KMS-11 (cell line): ENCODE results near the gene MSI2.

ENCODE experiments used
- H2AFZ ChIP-seq: fragments of 200-600 bp; sonication (generic); 2 replicates; pipeline ENCODE4 v1.6.1; 2016; ENCODE audit warnings: antibody characterized with exemption, mixed run types, low read depth
- H3K27ac ChIP-seq: fragments of 200-600 bp; sonication (generic); 2 replicates; pipeline ENCODE4 v1.6.1; 2016; ENCODE audit warnings: mild to moderate bottlenecking, mixed run types
- H3K27me3 ChIP-seq: fragments of 200-600 bp; sonication (generic); 2 replicates; pipeline ENCODE4 v1.6.1; 2017; ENCODE audit warnings: mild to moderate bottlenecking, low read depth, mixed run types, moderate library complexity; ENCODE audit not compliant: insufficient read depth
- H3K36me3 ChIP-seq: fragments of 200-600 bp; sonication (generic); 2 replicates; pipeline ENCODE4 v1.6.1; 2017; ENCODE audit warnings: mild to moderate bottlenecking, mixed run types; ENCODE audit not compliant: insufficient read depth
- H3K4me1 ChIP-seq: fragments of 200-600 bp; sonication (generic); 2 replicates; pipeline ENCODE4 v1.6.1; 2016; ENCODE audit warnings: mild to moderate bottlenecking, low read depth, mixed run types; ENCODE audit not compliant: poor library complexity, severe bottlenecking
- H3K4me2 ChIP-seq: fragments of 200-600 bp; sonication (generic); 2 replicates; pipeline ENCODE4 v1.7.0; 2016; ENCODE audit warnings: mild to moderate bottlenecking, mixed run types
- H3K4me3 ChIP-seq: fragments of 200-600 bp; sonication (generic); IDR thresholded peaks from 2 replicates; pipeline ENCODE4 v1.6.1; 2017; ENCODE audit warnings: low read depth, low read length, mixed read lengths; ENCODE audit not compliant: insufficient read depth
- H3K79me2 ChIP-seq: fragments of 200-600 bp; sonication (generic); 2 replicates; pipeline ENCODE4 v1.6.1; 2016; ENCODE audit warnings: low read depth, mixed run types; ENCODE audit not compliant: insufficient read depth
- H3K9ac ChIP-seq: fragments of 200-600 bp; sonication (generic); 2 replicates; pipeline ENCODE4 v1.6.1; 2016; ENCODE audit warnings: mild to moderate bottlenecking, mixed run types
- H4K20me1 ChIP-seq: fragments of 200-600 bp; sonication (generic); 2 replicates; pipeline ENCODE4 v1.6.1; 2016; ENCODE audit warnings: mild to moderate bottlenecking, mixed run types; ENCODE audit not compliant: insufficient read depth
- TF ChIP-seq, protein P1 (sequence below): fragments of 200-600 bp; sonication (generic); conservative IDR thresholded peaks from 2 replicates; pipeline ENCODE4 v1.6.1; 2017; ENCODE audit warnings: low read depth, mild to moderate bottlenecking, antibody characterized with exemption, low read length, moderate library complexity, mixed read lengths

MSI2 gene

DNA sequence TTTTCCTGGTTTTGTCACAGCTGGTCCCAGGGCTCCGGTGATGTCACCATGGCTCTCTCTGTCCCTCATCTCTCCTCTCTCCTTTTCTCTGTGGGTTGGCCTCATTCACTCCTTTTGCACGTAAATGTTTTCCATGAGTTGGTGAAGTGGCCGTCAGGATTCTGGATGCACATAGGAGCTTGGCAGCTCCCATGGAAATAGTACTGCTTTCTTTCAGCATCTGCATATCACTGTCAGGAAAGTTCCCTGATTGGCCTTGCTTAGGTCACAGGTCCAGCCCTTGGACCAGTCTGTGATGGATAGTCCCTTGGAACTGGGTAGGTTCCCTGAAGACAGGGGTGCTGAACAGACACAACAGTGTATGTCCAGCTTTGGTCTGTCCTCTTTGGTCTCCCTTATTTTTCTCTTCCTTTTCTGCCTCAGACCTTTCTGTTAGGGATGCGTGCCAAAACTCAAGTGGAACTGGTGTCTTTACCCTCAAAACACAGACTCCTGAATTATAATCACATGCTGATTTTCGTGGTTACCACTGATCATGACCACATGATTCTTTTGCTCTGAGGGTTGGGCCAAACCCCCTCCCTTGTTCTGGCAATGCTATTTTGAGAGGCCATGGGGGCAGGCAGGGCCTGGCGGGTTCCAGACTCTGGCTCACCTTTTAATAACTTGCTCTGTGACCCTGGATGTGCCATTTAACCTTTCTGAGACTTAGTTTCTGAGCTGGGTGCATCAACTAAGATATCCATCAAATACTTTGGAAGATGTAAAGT, 99.0 kb downstream of the MSI2 start:
- no peaks in the 10 kb centered on the region for H3K27me3 ChIP-seq
- H3K4me2 ChIP-seq: peak overlapping the region; percentile 99
- H3K4me3 ChIP-seq: no peak overlapping the region
- H3K27ac ChIP-seq: peak overlapping the region; percentile 98
- TF ChIP-seq, protein P1, sequence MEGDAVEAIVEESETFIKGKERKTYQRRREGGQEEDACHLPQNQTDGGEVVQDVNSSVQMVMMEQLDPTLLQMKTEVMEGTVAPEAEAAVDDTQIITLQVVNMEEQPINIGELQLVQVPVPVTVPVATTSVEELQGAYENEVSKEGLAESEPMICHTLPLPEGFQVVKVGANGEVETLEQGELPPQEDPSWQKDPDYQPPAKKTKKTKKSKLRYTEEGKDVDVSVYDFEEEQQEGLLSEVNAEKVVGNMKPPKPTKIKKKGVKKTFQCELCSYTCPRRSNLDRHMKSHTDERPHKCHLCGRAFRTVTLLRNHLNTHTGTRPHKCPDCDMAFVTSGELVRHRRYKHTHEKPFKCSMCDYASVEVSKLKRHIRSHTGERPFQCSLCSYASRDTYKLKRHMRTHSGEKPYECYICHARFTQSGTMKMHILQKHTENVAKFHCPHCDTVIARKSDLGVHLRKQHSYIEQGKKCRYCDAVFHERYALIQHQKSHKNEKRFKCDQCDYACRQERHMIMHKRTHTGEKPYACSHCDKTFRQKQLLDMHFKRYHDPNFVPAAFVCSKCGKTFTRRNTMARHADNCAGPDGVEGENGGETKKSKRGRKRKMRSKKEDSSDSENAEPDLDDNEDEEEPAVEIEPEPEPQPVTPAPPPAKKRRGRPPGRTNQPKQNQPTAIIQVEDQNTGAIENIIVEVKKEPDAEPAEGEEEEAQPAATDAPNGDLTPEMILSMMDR: no peak
- H3K79me2 ChIP-seq: peaks cover 72% of the 10 kb centered on the region
- no peaks in the 10 kb centered on the region for H4K20me1 ChIP-seq
- no peak overlapping the region for H2AFZ ChIP-seq
- H3K36me3 ChIP-seq: no peaks in the 10 kb centered on the region
- peak overlapping the region; percentile 77 for H3K9ac ChIP-seq
- peaks cover 99% of the 10 kb centered on the region for H3K4me1 ChIP-seq

GRCh38 chr17:57356153-57356718, 99.9 kb downstream of the MSI2 start:
- TF ChIP-seq, protein P1: no peak
- Histone ChIP-seq H3K27me3 (no peaks in the 10 kb centered on the region), H2AFZ (no peak overlapping the region), H3K36me3 (no peaks in the 10 kb centered on the region), H4K20me1 (no peaks in the 10 kb centered on the region), H3K4me1 (peaks cover 100% of the 10 kb centered on the region), H3K4me3 (no peak overlapping the region), H3K27ac (peak overlapping the region; percentile 98), H3K9ac (peak overlapping the region; percentile 77), H3K4me2 (peak overlapping the region; percentile 99), H3K79me2 (peaks cover 72% of the 10 kb centered on the region)

- Histone ChIP-seq H2AFZ (no peak overlapping the region), H3K9ac (peak overlapping the region; percentile 77), H3K27me3 (no peaks in the 10 kb centered on the region), H3K4me3 (no peak overlapping the region), H3K36me3 (no peaks in the 10 kb centered on the region), H3K27ac (peak overlapping the region; percentile 98), H4K20me1 (no peaks in the 10 kb centered on the region), H3K4me2 (peak overlapping the region; percentile 99), H3K4me1 (peaks cover 100% of the 10 kb centered on the region), H3K79me2 (peaks cover 72% of the 10 kb centered on the region)
- TF ChIP-seq, protein P1: no peak
Observed at GRCh38 chr17:57356719-57357391, 100.5 kb downstream of the MSI2 start.

DNA sequence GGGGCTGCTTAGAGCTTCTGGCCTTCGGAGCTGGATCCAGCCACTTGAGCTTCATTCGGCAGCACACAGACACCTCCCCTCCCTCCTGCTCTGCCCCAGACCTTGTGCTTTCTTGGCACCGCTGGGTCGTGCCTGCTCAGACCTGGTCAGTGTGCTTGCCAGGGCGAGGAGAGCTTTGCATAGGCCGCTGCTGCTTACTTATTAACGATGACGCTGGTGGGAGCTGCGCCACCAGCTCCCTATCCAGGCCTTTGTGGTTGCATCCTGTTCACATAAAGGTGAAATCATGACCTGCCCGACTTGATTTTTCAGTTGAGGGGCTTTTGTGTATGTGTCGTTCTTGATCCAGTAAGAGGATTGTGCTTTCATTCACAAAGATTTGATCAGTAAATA, 101.1 kb downstream of the MSI2 start:
- H3K79me2 ChIP-seq: peaks cover 72% of the 10 kb centered on the region

More for the DNA sequence above, 101.1 kb downstream of the MSI2 start:
- Histone ChIP-seq H3K36me3 (no peaks in the 10 kb centered on the region), H3K27ac (peak overlapping the region; percentile 98), H3K9ac (peak overlapping the region; percentile 77), H3K4me3 (no peak overlapping the region), H3K4me2 (peak overlapping the region; percentile 99), H4K20me1 (no peaks in the 10 kb centered on the region), H3K4me1 (peaks cover 100% of the 10 kb centered on the region), H3K27me3 (no peaks in the 10 kb centered on the region), H2AFZ (no peak overlapping the region)
- TF ChIP-seq, protein P1: no peak
